ENCODE measurements around the gene GTF3C1.

GTF3C1 gene

DNA sequence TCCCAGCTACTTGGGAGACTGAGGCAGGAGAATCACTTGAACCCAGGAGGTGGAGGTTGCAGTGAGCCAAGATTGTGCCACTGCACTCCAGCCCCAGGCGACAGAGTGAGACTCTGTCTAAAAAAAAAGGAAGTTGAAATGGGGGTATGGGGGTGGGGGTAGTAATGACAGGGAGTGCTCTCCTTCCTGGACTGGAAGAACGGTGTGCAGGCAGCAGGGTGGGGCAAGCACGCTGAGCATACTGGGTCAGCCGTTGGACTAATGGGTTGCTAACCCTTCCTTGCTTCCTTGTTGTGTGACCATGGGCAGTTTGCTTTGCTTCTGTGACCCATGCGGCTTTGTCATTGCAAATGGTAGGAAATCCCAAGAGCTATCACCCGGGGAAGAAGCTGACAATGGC is 16.7 kb upstream of the GTF3C1 start:
- DNase-seq = no peak

DNA sequence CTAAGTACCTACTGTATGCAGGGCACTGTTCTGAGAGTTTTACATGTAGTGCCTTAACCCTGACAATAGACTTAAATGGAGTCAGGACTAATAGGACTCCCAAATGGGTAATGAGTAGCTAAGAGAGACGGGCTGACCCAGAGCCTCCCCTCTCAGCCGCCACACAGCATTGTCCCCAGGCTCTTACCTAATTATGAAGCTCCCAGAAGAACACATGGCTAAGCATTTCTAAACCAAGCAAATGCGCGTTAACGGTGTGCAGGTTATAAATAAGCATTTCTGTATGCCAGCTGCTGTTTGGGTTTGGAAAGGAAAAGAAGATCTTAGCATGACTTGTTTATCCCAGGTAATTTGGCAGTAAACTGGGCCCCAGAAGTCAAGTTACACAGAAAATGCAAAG is 14.5 kb upstream of the GTF3C1 start:
- DNase-seq = no peak

DNA sequence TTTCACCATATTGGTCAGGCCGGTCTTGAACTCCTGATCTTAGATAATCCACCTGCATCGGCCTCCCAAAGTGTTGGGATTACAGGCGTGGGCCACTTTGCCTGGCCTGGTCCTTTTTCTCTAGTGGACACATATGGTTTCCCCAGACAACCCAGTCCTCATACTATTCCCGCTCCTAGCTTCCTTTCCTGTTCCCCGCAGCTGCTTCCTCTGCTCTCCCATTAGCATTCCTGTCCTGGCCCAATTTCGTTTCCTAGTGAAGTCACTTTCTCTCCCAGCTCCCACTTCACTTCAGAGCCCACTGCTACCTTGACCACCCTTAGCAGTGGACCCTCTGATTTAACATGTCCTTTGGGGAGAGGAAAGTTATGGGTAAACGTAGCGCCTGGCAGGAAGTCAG is 11.5 kb upstream of the GTF3C1 start:
- DNase-seq = no peak

DNA sequence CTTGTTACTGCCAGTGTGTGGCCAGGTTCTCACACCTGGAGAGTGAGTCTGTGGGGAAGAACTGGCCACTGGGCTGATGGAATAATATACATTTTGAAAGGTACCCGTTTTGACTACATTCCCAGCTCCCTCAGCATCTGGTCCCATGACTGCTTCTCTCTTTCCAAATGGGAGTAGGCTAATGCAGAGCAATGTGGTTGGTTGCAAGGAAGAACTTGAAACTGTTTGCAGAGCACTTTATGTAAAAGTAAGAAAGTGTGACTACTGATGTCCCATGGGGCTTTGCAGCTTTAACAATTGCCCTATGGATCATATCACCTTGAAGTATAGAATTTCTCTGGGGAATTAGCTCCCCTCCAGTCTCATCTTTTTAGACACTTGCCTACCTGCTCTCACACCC is 9.2 kb upstream of the GTF3C1 start:
- DNase-seq = no peak

DNA sequence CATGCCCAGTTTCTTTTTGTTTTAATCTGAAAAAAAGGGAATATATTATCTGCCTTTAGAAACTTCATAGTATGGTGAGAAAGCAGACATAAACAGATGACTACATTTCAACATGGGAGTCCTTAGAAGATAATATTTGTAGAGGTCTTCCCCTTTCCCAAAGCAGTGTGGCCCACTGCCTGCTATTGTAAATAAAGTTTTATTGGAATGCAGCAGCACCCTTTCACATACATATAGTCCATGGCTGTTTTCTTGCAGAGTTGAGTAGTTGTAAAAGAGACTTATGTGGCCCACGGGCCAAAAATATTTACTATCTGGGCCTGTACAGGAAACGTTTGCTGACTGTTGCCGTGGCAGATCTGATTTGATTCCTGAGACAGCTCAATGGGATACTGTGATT is 8.7 kb upstream of the GTF3C1 start:
- no peak for DNase-seq

DNA sequence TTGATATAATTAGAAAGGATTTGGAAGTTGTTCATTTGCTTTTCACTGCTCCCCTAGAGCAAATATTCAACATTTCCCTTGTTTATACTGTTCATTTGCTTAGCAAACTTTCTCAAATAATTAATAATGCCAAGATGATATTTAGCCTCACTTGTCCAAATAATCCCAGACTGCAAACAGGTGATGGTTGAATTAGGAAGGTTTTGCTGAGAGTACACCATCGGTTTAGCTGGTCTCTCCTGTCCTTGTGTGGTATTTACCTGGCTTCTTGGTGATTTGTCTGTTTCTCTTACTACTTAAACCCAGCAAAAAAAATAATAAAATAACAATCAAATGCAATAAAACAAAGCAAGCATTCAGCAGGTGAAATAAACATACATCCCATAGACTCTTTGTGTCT is 6.8 kb upstream of the GTF3C1 start:
- DNase-seq = no peak

DNA sequence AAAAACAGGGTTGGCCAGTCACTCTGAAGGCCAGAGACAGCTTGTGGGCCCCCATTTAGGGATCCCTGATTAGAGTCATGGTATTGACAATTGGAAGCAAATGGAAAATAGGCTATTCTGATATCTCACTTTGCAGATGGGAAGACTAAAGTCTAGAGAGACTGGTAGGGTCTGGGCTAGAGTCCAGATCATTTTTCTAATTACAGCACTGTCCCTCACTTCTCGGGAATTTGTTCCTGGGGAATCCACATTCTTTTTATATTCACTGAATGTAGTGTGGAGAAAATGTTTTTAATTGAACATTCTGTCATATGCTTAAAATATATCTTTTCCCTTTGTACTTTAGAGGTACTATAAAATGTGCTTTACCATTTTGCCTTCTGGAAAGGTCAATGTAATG is 1.3 kb upstream of the GTF3C1 start:
- no peak for DNase-seq

DNA sequence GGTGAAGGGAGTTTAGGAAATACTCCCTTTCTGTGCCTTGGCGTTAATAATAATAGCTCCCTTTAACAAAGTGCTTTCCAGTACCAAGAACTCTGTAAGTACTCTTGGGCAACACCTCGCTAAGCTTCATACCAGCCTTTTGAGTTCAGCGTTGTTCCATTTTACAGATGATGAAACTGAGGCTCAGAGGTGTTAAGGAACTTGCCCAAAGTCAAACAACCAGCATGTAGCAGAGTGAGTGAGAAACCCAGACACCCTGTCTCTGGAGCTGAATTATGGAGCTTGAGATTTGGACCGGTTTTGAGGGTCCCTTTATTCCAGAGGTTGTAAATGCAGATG is 838 bp upstream of the GTF3C1 start:
- no peak for DNase-seq

DNA sequence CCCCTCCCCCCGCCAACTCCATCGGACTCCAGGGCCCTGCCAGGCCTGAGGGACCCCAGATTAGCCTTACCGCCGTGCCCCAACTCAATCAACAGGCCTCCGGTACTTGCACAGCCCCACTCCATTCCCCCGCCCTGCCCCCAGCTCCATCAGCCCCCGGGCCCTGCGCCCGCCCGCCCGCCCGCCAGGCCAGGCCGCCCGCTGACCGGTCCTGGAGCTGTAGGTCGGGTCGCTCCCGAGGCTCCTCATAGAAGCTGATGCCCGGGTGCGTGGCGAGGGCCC is 308 bp downstream of the GTF3C1 start:
- no peak for DNase-seq

DNA sequence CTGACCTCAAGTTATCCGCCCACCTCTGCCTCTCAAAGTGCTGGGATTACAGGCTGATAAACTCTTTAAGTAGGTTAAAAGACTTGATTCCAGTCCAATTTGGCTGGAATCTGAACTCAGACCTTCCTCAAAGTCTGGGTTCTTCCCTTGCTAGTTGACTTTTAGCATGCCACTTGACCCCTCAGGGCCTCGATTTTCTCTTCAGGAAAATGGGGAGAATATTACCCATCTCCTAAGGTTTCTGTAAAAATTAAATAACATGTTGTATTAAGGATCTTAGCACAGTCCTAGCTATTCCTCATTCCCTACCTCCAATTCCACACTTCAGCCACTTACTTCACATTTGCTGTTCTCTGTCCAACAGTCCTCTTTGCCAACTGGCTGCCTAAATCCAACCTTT is 1.9 kb downstream of the GTF3C1 start:
- no peak for DNase-seq

DNA sequence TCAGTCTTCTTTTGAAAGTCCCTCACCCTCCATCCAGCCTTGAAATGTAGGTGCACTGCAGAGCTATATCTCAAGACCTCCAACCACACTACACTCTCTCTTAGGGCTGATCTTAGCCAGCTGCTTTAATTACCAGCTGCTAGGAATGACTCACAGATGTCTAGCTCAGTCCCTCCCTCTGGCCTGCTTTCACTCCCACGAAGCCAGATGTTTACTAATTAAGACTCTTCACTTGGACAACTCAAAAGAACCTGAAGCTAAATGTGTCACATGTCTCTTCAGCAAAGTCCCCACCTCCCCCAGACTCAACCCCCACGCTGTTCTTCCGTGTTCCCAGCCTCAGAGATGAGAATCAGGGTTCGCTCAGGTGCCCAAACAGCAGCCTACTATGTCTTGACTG is 2.6 kb downstream of the GTF3C1 start:
- no peak for DNase-seq

DNA sequence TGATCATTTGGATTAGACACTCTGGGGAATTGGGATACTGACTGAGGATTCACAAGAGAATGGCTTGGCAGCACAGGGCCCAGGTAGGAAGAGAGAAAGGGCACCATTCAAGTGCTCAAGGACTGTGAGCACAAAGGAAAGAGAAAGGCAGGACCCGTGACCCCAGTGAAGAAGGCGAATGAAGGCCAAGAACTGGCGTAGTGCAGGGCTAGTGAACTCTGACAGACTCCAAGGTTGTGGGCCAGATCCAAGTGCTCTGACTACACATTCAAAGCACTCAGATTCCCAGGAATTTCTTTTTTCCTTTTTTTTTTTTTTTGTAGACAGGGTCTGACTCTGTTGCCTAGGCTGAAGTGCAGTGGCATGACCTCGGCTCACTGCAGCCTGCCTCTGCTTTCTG is 5.0 kb downstream of the GTF3C1 start:
- no peak for DNase-seq

DNA sequence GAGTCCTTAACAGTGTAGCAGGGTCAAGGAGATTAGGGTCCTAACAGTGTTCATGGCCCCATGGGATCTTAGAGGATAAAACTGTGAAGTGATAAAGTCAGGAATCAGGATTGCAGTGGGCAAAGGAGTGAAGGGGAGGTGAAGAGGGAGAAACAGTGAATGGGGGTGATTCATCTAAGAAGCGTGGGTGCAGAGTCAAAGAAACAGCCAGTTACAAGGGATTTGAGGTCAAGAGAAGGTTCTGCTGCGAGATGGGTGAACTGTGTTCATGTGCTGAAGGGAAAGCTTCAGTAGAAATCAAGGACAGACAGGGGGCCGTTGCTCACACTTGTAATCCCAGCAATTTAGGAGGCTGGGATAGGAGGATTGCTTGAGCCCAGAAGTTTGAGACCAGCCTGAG is 5.9 kb downstream of the GTF3C1 start:
- no peak for DNase-seq

DNA sequence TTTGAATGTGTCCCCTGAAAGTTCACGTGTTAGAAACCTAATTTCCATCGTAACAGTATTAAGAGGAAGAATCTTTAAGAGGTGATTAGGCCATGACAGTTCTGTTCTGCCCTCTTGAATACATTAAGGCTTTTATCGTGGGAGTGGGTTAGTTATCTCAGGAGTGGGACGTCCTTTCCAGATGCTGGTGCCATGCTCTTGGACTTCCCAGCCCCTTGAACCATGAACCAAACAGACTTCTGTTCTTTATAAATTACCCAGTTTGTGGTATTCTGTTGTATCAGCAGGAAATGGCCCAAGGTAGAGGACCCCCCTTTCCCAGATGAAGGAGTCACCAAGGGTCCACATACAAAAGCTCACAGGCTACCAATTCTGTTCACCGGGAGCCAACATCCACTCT is 10.1 kb downstream of the GTF3C1 start:
- DNase-seq = no peak

DNA sequence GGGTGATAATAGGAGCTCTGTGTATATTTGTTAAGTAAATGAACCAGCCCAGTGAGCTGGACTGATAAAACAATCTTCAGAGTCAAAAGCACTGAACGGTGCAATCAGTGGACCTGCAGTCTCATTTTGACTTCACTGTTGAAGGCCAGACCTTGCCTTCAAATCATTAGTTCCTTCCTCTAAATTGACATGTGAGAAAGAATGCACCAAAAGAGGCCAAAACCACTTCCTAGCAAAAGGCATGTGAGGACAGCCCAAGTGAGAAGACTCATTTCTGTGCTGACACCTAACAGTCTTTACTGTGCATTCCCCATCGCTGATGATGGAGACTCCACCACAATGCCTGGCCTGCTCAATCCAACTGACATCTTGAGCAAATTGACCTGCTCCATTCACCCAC is 10.6 kb downstream of the GTF3C1 start:
- no peak for DNase-seq

DNA sequence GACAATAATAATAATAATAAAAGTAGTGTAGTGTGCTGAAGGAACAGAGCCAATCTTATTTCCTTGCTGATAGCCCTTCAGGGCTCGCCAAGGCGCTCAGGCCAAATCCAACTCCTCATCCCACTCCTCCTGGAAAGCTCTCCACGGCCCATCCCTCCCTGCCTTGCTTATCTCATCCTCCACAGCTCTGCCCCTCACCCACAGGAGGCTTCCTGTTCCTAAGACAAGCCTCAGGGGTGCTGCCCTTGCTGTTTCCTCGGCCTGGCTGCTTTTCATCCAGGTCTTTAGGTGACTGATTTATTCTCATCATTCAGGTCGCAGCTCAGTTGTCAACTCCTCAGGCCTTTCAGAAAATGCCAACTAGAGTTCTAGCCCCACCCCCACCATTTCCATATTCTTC is 11.2 kb downstream of the GTF3C1 start:
- DNase-seq = no peak

DNA sequence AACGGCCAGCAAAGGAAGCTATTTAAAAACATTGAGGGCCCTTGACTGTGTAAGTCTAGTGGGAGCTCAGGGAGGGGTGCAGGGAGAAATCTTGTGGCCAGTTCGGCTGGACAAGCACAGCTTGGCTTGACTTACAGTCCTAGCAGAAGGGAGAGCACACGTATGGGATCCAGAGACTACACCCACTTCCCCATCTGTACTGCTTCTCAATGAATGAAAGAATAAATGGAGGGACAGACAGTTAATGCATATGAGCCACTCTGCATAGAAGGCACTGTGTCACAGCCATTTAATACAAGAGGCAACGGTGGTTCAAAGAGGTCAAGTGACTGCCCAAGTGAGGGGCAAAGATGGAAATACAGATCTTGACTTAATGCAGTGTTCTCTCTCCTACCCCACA is 15.5 kb downstream of the GTF3C1 start:
- no peak for DNase-seq

DNA sequence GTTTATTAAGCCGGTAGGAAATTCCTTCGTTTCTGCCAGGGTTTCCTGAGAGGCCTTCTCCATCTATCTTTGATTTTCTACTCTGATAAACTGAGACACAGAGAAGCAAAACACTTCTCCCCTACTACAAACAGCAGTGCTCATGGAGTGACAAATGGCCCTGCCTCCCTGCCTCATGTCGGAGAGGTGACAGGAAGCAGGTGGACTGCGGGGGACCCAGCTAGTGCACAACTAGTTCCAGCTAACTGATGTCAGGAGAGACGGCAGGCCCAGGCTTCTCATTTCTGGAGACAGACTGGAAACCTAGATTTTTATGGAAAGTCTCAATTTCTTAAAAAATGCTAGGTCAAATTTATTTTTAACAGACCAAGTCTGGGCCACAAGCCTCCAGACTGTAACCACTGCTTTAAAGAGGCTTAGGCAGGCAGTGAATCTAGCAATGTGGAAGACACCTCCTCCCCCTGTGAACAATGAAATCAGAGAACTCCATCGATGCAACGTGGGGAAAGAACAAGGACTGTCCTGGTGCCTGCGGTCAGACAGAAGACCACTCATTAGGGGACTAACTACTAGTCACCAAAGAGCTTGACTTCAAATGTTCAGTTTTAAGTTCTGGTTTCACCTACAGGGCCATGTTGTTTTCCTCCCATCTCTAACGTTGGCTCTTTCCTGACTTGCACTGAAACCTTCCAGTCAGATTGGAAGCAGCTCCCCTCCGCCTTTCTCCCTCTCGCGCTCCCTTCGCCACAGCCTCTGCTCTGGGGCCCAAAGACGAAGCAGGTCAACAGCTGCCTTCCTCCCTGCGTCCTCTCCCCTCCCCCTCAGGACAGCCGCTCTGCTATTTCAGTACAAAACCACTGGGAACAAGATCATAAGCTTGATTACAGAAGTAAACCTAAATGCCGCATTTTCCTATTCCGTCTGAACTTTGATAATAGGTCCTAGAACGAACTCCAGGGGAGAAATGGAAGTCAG is 17.6 kb downstream of the GTF3C1 start:
- DNase-seq = no peak

DNA sequence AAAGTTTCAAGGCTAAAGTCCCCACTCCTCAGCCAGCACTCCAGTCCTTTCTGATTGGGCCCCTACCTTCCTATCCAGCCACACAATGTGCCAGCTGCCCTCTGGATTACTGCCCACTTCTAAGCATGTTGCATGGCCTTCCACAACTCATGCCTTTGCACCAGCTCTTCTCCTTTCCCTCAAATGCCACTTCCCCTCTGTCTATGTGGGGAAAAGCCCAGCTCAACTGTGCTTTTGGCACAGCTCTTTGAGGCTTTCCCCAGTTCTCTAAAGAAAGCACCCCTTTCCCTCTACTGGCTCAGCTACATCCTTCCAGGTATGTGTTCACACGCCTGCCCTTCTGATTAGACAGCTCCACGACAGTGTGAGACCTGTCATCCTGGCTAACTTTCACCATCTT is 18.5 kb downstream of the GTF3C1 start:
- no peak for DNase-seq

DNA sequence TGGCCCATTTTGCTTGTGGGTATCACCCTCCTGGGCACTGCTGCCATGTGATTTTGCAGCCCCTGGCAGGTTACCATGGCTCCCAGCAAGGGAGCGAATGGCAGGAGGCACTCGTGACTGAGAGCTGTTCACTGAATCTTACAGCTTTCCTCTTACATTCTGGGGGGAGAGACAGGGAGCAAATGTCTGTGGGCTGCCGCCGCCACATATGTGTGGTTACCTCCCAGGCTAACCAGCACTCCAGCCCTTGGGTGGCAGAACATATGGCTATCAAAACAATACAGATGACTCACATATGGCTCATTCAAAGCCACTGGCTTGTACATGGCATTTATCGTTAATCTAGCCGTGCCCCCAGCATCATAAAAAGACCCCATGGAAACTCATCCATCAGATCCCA is 19.8 kb downstream of the GTF3C1 start:
- DNase-seq = no peak

DNA sequence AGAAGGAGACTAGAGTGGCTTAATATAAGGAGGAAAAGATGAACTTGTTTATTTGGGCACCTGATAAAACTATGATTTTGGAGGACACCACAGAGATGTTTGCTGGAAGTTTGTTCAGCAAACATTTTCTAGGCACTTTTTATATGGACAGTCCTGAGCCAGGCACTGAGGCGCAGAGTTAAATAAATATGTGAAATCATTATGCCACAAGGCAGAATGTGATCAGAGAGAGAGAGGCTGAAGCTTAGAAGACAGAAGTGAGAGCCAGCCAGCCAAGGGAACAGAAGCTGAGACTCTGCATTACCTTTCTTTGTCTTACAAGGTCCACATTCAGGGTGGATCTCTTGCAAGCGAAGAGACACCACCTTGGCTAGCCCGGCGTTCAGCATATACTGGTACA is 21.4 kb downstream of the GTF3C1 start:
- DNase-seq = no peak

DNA sequence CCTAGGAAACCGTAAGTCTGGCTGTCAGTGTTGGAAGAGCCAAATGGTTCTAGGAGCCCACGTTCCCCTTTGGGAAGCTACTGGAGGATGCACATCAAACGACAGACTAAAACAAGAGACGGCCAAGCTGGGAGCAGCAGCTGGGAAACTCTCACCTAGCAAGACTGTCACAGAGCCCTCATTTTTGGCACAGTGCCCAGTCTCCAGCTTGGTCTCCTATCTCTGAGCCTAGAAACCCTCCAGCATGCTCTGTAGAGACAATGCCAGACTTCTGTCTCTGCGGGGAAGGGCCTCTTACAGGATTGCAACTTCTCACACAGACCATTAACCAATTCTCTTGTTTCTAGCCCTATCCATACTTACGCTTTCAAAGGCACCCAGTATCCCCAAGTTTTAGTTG is 23.5 kb downstream of the GTF3C1 start:
- peak; percentile 35 for DNase-seq

DNA sequence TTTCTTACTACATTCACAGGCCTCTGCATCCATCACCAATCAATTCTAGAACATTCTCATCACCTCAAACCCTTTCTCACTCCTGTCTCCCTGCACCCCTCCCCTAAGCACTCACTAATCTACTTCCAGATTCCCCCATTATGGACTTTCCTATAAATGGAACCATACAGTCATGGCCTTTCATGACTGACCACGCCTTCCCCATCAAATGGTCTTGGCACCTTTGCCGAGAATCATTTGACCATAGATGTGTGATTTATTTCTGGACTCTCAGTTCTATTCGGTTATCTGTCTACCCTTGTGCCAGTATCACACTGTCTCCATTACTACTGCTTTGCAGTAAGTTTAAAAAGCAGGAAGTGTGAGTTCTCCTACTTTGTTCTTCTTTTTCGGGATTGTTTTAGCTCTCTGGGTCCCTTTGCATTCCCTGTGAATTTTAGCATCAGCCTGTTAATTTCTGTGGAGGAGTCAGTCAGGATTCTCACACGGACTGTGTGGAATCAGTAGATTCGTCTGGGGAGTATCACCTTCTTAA is 27.5 kb downstream of the GTF3C1 start:
- DNase-seq = no peak

DNA sequence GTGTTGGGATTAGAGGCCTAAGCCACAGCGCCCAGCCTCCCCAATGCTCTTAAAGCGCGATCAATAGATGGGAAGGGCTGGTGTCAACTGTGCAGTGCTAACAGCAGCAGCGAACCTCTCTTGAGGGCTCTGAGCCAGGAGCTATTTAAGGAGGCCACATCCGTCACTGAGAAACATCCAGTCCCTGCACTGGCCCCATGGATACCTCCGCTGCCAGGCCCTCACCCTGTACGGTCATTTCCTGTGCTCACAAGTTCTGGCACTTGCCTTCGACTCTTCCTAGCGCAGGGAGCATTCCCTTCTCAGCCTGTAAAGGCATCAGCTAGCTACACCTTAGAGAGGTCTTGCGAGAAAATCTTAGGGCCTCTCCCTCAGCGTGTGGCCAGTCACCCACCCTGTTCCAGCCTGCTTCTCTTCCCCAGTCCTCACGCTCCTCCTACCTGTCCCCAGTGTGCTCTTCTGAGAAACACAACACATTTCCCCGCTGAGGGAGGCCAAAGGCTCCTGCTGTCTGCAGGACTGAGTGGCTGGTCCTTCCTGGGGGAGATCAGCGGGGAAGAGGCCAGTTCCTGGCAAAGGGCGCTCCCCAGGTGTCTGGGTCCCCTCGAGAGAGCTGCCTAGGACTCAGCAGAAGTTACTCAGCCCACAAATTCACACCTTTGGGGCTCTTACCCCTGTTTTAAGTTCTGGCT is 28.6 kb downstream of the GTF3C1 start:
- DNase-seq = no peak

DNA sequence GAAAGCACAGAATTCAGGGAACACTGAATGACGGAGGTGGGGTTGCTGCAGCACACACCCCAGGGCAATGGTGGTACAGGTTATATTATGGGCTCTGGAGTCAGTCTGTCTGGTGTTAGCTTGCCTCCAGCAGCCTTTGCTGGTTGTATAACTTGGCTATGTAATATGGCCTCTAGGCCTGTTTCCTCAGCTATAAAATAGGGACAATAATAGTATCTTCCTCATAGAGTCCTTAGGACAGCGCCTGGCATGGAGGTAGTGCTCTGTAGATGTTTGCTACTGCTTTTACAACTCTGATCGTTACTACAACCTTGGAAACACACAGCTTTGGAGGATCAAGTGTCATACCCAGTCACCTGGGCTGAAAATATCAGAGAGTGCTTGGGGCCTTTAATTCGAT is 31.5 kb downstream of the GTF3C1 start:
- no peak for DNase-seq

Measured in COR-L47 (cell line).